Middle frontal gyrus (tissue), 1 donor: Measurements from ENCODE around the gene PLPP4.

Experiments used
- DNase-seq: peaks from one replicate; pipeline ENCODE4 v3.0.0-alpha.2; 2015; ENCODE audit warnings: low spot score; ENCODE audit errors: extremely low spot score

PLPP4 gene

GRCh38 chr10:120456626-120457430, at the start of gene PLPP4:
Gene PLPP4, plus strand, starts transcription at chr10:120457227. Its CDS starts 79 bp downstream, at chr10:120457306.
- DNase-seq: no peak

GRCh38 chr10:120409816-120410215, 47.2 kb upstream of the PLPP4 start:
- DNase-seq: no peak

- DNase-seq: no peak
Measured at GRCh38 chr10:120414946-120415345, 42.1 kb upstream of the PLPP4 start.

GRCh38 chr10:120415709-120416330, 41.2 kb upstream of the PLPP4 start:
- DNase-seq: no peak

GRCh38 chr10:120420421-120420820, 36.6 kb upstream of the PLPP4 start:
- no peak for DNase-seq

GRCh38 chr10:120421250-120421649, 35.8 kb upstream of the PLPP4 start:
- no peak for DNase-seq

GRCh38 chr10:120422457-120422856, 34.6 kb upstream of the PLPP4 start:
- DNase-seq: no peak

- DNase-seq: no peak
Measured at GRCh38 chr10:120423431-120424197, 33.4 kb upstream of the PLPP4 start.

GRCh38 chr10:120424198-120424464, 32.9 kb upstream of the PLPP4 start:
- no peak for DNase-seq

- no peak for DNase-seq
Measured at GRCh38 chr10:120426306-120426705, 30.7 kb upstream of the PLPP4 start.

- no peak for DNase-seq
Measured at GRCh38 chr10:120428754-120429153, 28.3 kb upstream of the PLPP4 start.

- no peak for DNase-seq
Measured at GRCh38 chr10:120429395-120429794, 27.6 kb upstream of the PLPP4 start.

- DNase-seq: no peak
Measured at GRCh38 chr10:120431251-120431651, 25.8 kb upstream of the PLPP4 start.

- DNase-seq: no peak
Measured at GRCh38 chr10:120432209-120432608, 24.8 kb upstream of the PLPP4 start.

- DNase-seq: no peak
Measured at GRCh38 chr10:120433141-120433540, 23.9 kb upstream of the PLPP4 start.

- no peak for DNase-seq
Measured at GRCh38 chr10:120436439-120437112, 20.5 kb upstream of the PLPP4 start.

- DNase-seq: no peak
Measured at GRCh38 chr10:120437541-120437940, 19.5 kb upstream of the PLPP4 start.

GRCh38 chr10:120451968-120452367, 5.1 kb upstream of the PLPP4 start:
- no peak for DNase-seq

- no peak for DNase-seq
Measured at GRCh38 chr10:120453319-120453718, 3.7 kb upstream of the PLPP4 start.

GRCh38 chr10:120453886-120454285, 3.1 kb upstream of the PLPP4 start:
- no peak for DNase-seq

GRCh38 chr10:120455004-120455403, 2.0 kb upstream of the PLPP4 start:
- DNase-seq: no peak

GRCh38 chr10:120455606-120456005, 1.4 kb upstream of the PLPP4 start:
- no peak for DNase-seq
